ENCODE data around the gene FRMPD4. TPM values are rescaled to one million over a fixed set of nuclear protein-coding genes. Genes with fewer than 3 reads are reported as not detected.

FRMPD4 gene
- total RNA-seq, 2 experiments from 2014 or later = not detected

- Mint-ChIP-seq H3K9me3 (no peaks in the 10 kb centered on the region), H3K27ac (no peak overlapping the region), H3K36me3 (ENCODE audit: low read depth) (no peaks in the 10 kb centered on the region), H3K27me3 (peaks cover 8% of the 10 kb centered on the region), H3K4me1 (ENCODE audit: low read depth) (no peaks in the 10 kb centered on the region), H3K4me3 (no peak overlapping the region)
- no peak for ATAC-seq (ENCODE audit: poor library complexity)
- intact Hi-C loops (cut with DNase I, micrococcal nuclease) = no loop called here
- no peak overlapping the region for H3K27ac ChIP-seq (ENCODE audit: low read depth in 1 of 2, low read length in 2 of 2)
- peaks cover 4 to 6% of the 10 kb centered on the region in 2 experiments for H3K27me3 ChIP-seq (ENCODE audit: control insufficient read depth in 1 of 2, insufficient read depth in 2 of 2, low read length in 2 of 2)
- DNase-seq = no peak
- CTCF ChIA-PET = no interaction called here
- POLR2A ChIA-PET = no interaction called here
- no peaks in the 10 kb centered on the region for H3K4me1 ChIP-seq (ENCODE audit: insufficient read depth, low read length)
- H3K9me3 ChIP-seq (ENCODE audit: control insufficient read depth in 1 of 2, insufficient read depth in 1 of 2, low read length in 2 of 2) = no peaks in the 10 kb centered on the region
- H3K36me3 ChIP-seq (ENCODE audit: insufficient read depth, low read length) = no peaks in the 10 kb centered on the region
- no peak for TF ChIP-seq CTCF (IDR thresholded peaks at IDR 0.05)
- no peak overlapping the region for H3K4me3 ChIP-seq (ENCODE audit: low read length)
Measured at GRCh38 chrX:12142661-12143060, 4.4 kb downstream of the FRMPD4 start.

- Histone ChIP-seq H3K9me3 (ENCODE audit: control insufficient read depth in 1 of 2, insufficient read depth in 1 of 2, low read length in 2 of 2) (no peaks in the 10 kb centered on the region), H3K4me3 (ENCODE audit: low read length) (no peak overlapping the region), H3K36me3 (ENCODE audit: insufficient read depth, low read length) (no peaks in the 10 kb centered on the region), H3K27me3 (ENCODE audit: control insufficient read depth in 1 of 2, insufficient read depth in 2 of 2, low read length in 2 of 2) (no peaks in the 10 kb centered on the region), H3K27ac (ENCODE audit: low read depth in 1 of 2, low read length in 2 of 2) (no peak overlapping the region), H3K4me1 (ENCODE audit: insufficient read depth, low read length) (no peaks in the 10 kb centered on the region)
- POLR2A ChIA-PET = no interaction called here
- Mint-ChIP-seq H3K4me3 (no peak overlapping the region), H3K27me3 (peaks cover 5% of the 10 kb centered on the region), H3K4me1 (ENCODE audit: low read depth) (no peaks in the 10 kb centered on the region), H3K36me3 (ENCODE audit: low read depth) (no peaks in the 10 kb centered on the region), H3K9me3 (no peaks in the 10 kb centered on the region), H3K27ac (no peak overlapping the region)
- CTCF ChIA-PET = no interaction called here
- intact Hi-C loops (cut with DNase I, micrococcal nuclease) = no loop called here
- ATAC-seq (ENCODE audit: poor library complexity) = no peak
- TF ChIP-seq CTCF (IDR thresholded peaks at IDR 0.05) = no peak
- no peak for DNase-seq
Measured at GRCh38 chrX:12145402-12145801, 7.1 kb downstream of the FRMPD4 start.

DNA sequence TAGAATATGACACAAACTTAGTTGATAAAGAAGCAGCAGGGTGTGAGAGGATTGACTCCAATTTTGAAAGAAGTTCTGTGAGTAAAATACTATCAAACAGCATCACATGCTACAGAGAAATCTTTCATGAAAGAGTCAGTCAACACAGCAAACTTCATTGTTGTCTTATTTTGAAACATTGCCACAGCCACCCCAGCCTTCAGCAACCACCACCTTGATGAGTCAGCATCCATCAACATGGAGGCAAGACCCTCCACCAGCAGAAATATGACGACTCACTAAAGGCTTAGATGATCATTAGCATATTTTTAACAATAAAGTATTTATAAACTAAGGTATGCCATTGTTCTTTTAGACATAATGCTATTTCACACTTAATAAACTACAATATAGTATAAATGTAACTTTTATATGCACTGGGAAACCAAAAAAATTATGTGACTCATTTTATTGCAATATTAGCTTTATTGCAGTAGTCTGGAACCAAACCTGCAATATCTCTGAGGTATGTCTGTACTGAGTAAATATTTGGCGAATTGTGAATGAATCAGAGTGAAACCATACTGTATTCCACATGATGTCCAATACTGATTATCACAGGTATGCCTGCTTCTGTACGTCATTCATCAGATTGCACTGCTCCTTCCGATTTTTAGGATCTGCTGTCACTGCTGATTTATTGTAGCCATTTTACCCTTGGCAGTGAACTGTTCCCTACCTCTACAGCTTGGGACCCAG is 11.6 kb downstream of the FRMPD4 start:
- no peak for ATAC-seq (ENCODE audit: poor library complexity)
- intact Hi-C loops (cut with DNase I, micrococcal nuclease) = no loop called here
- ChIA-PET CTCF (no interaction called here), POLR2A (no interaction called here)
- DNase-seq = no peak
- H3K27ac Mint-ChIP-seq = no peak overlapping the region
- H3K4me1 Mint-ChIP-seq (ENCODE audit: low read depth) = no peaks in the 10 kb centered on the region
- Histone ChIP-seq H3K4me1 (ENCODE audit: insufficient read depth, low read length) (no peaks in the 10 kb centered on the region), H3K4me3 (ENCODE audit: low read length) (no peak overlapping the region), H3K27me3 (ENCODE audit: control insufficient read depth in 1 of 2, insufficient read depth in 2 of 2, low read length in 2 of 2) (no peaks in the 10 kb centered on the region), H3K27ac (ENCODE audit: low read depth in 1 of 2, low read length in 2 of 2) (no peak overlapping the region), H3K9me3 (ENCODE audit: control insufficient read depth in 1 of 2, insufficient read depth in 1 of 2, low read length in 2 of 2) (no peaks in the 10 kb centered on the region), H3K36me3 (ENCODE audit: insufficient read depth, low read length) (no peaks in the 10 kb centered on the region)
- no peaks in the 10 kb centered on the region for H3K9me3 Mint-ChIP-seq
- TF ChIP-seq CTCF (IDR thresholded peaks at IDR 0.05) = no peak
- no peaks in the 10 kb centered on the region for H3K36me3 Mint-ChIP-seq (ENCODE audit: low read depth)
- H3K27me3 Mint-ChIP-seq = no peaks in the 10 kb centered on the region
- H3K4me3 Mint-ChIP-seq = no peak overlapping the region
